ENCODE data around the gene IKZF1.

GRCh38 chr7:50393076-50393475 lies 88.6 kb downstream of the IKZF1 start:
- TF ChIP-seq CTCF (IDR thresholded peaks at IDR 0.05; ENCODE audit: low read depth, low read length): no peak
- no peak for TF ChIP-seq EZH2phosphoT487 (IDR thresholded peaks at IDR 0.05; ENCODE audit: low read depth)

Measured in OCI-LY3 (cell line).